Activated CD8-positive, alpha-beta memory T cell treated with anti-CD3 and anti-CD28 coated beads for 24 hours (primary cell): ENCODE results near the gene VPS9D1.

ENCODE experiments used
- DNase-seq: peaks from one replicate; pipeline ENCODE4 v3.0.0-alpha.2; 2020

VPS9D1 gene

GRCh38 chr16:89732142-89732917 is 11.6 kb upstream of the VPS9D1 start:
- DNase-seq: no peak

GRCh38 chr16:89730610-89731234 is 10.0 kb upstream of the VPS9D1 start:
- DNase-seq: no peak

- DNase-seq: no peak
Measured at GRCh38 chr16:89729863-89730593, 9.3 kb upstream of the VPS9D1 start.

- DNase-seq: no peak
Measured at GRCh38 chr16:89729293-89729692, 8.6 kb upstream of the VPS9D1 start.

GRCh38 chr16:89727406-89728120 is 6.9 kb upstream of the VPS9D1 start:
- no peak for DNase-seq

GRCh38 chr16:89723279-89724250 is 2.9 kb upstream of the VPS9D1 start:
- peak; percentile 87 for DNase-seq

- peak; percentile 84 for DNase-seq
Measured at GRCh38 chr16:89722392-89723278, 1.9 kb upstream of the VPS9D1 start.

GRCh38 chr16:89721546-89722391 is 1.1 kb upstream of the VPS9D1 start:
- DNase-seq: peak; percentile 91

GRCh38 chr16:89720551-89720812 is 216 bp downstream of the VPS9D1 start:
- no peak for DNase-seq

GRCh38 chr16:89717688-89718505 is 2.8 kb downstream of the VPS9D1 start:
- no peak for DNase-seq

GRCh38 chr16:89716916-89717687 is 3.6 kb downstream of the VPS9D1 start:
- no peak for DNase-seq

GRCh38 chr16:89716493-89716892 is 4.2 kb downstream of the VPS9D1 start:
- DNase-seq: no peak

GRCh38 chr16:89712274-89712781 is 8.4 kb downstream of the VPS9D1 start:
- DNase-seq: no peak

GRCh38 chr16:89711601-89712273 is 9.0 kb downstream of the VPS9D1 start:
- peak; percentile 96 for DNase-seq

- DNase-seq: peak; percentile 68
Measured at GRCh38 chr16:89710709-89711564, 9.8 kb downstream of the VPS9D1 start.

GRCh38 chr16:89709716-89710432 is 10.8 kb downstream of the VPS9D1 start:
- no peak for DNase-seq
